Adrenal gland (tissue), 12 donors: Measurements from ENCODE around the gene SMG9. TPM values are rescaled to one million over a fixed set of nuclear protein-coding genes. Genes with fewer than 3 reads are reported as not detected.

Experiments used
- DNase-seq, 7 donors: peaks; one replicate each; pipeline ENCODE4 v3.0.0-alpha.2; 2019 to 2020
- H3K27ac ChIP-seq, 5 donors: fragments of 200-600 bp; sonication (generic) in 4 of 5; 1 replicate in 3 of 5; 2 replicates in 2 of 5; pipeline versions ENCODE4 v1.5.1 to v1.8.0; 2016 to 2020; ENCODE audit warnings: mild to moderate bottlenecking in 1 of 5
- H3K27me3 ChIP-seq: fragments of 200-600 bp; 2 replicates; pipeline ENCODE4 v1.8.0; 2021
- H3K36me3 ChIP-seq, 2 donors: fragments of 200-600 bp; replicated peaks in 1 of 2; 1 replicate in 1 of 2; 2 replicates in 1 of 2; pipeline versions ENCODE4 v1.5.1 to v1.8.0; 2018 to 2022
- H3K4me1 ChIP-seq, 2 donors: fragments of 200-600 bp; replicated peaks in 1 of 2; 1 replicate in 1 of 2; 2 replicates in 1 of 2; pipeline versions ENCODE4 v1.5.1 to v1.8.0; 2018 to 2021
- H3K4me3 ChIP-seq, 4 donors: fragments of 200-600 bp; sonication (generic) in 3 of 4; one replicate each; pipeline ENCODE4 v1.5.1; 2016 to 2018
- H3K9me3 ChIP-seq, 3 donors: fragments of 200-600 bp; sonication (generic) in 1 of 3; replicated peaks in 1 of 3; 1 replicate in 2 of 3; 2 replicates in 1 of 3; pipeline versions ENCODE4 v1.5.1 to v1.8.0; 2016 to 2021
- CTCF ChIP-seq, 6 experiments: fragments of 450-650 bp in 4 of 6; fragments of 200-600 bp in 2 of 6; sonication (generic) in 1 of 6; IDR thresholded peaks; 1 replicate in 5 of 6; 2 replicates in 1 of 6; pipeline versions ENCODE4 v1.5.1 to v1.8.0; 2016 to 2021; ENCODE audit warnings: antibody characterized with exemption in 6 of 6, mild to moderate bottlenecking in 2 of 6, moderate library complexity in 1 of 6
- POLR2A ChIP-seq, 2 donors: fragments of 450-650 bp; IDR thresholded peaks; one replicate each; pipeline ENCODE4 v1.6.1; 2017; ENCODE audit warnings: antibody characterized with exemption in 2 of 2, mild to moderate bottlenecking in 2 of 2, moderate library complexity in 1 of 2
- WGBS, 4 donors: extraction: QIAGEN DNeasy Blood & Tissue Kit in 2 of 4; methylation state at CpG; one replicate each; pipeline versions ENCODE4 v1.1.5 to v1.1.7; 2013 to 2017; 5-methylcytosine and 5-hydroxymethylcytosine counted together
- intact Hi-C, 2 donors: fragments of 100-400 bp; cut with DNase I; formaldehyde crosslinking; loops; one replicate each; pipeline versions ENCODE4 v1.14.1 to v1.15.0; 2022 to 2023
- polyA plus RNA-seq, 3 donors: library from polyadenylated mRNA; stranded (reverse); fragments of 200-250 nt in 2 of 3; fragments of 350-450 nt in 1 of 3; fragmentation: Illumina TruSeq in 1 of 3; extraction: RNeasy Lipid Tissue Mini Kit (QIAGEN cat#74804) in 1 of 3; gene quantifications; one replicate each; pipeline ENCODE4 v1.2.3, GENCODE V29; 2013 to 2014
- total RNA-seq, 9 donors: library from RNA; depleted of rRNA in 4 of 9; stranded (reverse); fragments of >200 nt in 4 of 9; fragments of 120-200 nt in 1 of 9; fragmentation: NEBNext Ultra II Directional in 1 of 9; extraction: Animal tissue kit (Norgen Biotek cat#: 25700) in 1 of 9; gene quantifications; one replicate each; pipeline versions ENCODE4 v1.1.0 to v1.2.4, GENCODE V29; 2013 to 2023
- donor health status: healthy with polysubstance abuse.
- donor health status: Bipolar disorder and iron deficiency.
- donor health status: DM: yes; HTN: yes; CAD: no.
- donor health status: DM: no; HTN: no; CAD: no.
- donor health status: DM: no; HTN: no; CAD: no.
- donor health status: DM: yes; HTN: yes; CAD: no.

SMG9 gene
- total and polyA plus RNA-seq, 12 donors = 19.4 to 63.2 (median 42.8) TPM

- Histone ChIP-seq H3K4me3 (no peak overlapping the region), H3K36me3 (no peaks in the 10 kb centered on the region), H3K27me3 (no peaks in the 10 kb centered on the region), H3K27ac (no peak overlapping the region), H3K9me3 (no peaks in the 10 kb centered on the region), H3K4me1 (no peaks in the 10 kb centered on the region)
- no peak for DNase-seq
- intact Hi-C loops = no loop called here
- 90 to 95% (median 91%) methylated on average over 11 to 37 of the region's 37 CpGs for WGBS, 4 donors
- TF ChIP-seq POLR2A (IDR thresholded peaks at IDR 0.05) (no peak), CTCF (IDR thresholded peaks at IDR 0.05) (no peak)
These were observed 35.3 kb downstream of the SMG9 start for GRCh38 chr19:43719378-43719868.

- WGBS, 4 donors = 90 to 93% (median 92%) methylated on average over 19 to 60 of the region's 60 CpGs
- no peak for DNase-seq
- intact Hi-C loops = no loop called here
- TF ChIP-seq POLR2A (IDR thresholded peaks at IDR 0.05) (no peak), CTCF (IDR thresholded peaks at IDR 0.05) (no peak)
- Histone ChIP-seq H3K9me3 (no peaks in the 10 kb centered on the region), H3K36me3 (no peaks in the 10 kb centered on the region), H3K4me1 (no peaks in the 10 kb centered on the region), H3K27ac (no peak overlapping the region), H3K27me3 (no peaks in the 10 kb centered on the region), H3K4me3 (no peak overlapping the region)
These were observed 36.0 kb downstream of the SMG9 start for GRCh38 chr19:43718627-43719377.

DNA sequence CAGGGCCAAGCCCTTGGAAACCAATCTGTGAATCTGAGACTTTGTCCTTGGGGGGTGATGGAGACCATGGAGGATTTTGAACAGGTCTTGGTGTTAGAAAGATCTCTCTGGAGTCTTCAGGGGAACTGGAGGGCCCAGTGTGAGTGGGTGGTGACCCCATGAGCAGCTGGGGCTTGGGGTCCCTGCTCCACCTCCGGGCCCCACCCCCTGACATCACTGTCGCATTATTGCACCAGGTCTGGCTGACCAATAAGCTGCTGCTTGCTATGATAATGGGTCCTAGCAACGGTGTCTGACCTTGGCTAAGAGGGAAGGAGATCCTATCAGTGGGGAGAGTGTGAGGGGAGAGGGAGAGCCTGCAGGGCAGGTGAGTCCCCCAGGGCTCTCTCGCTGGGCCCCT lies 39.0 kb downstream of the SMG9 start, which contains the start of gene IRGC:
TSS of gene IRGC (plus strand) at position 301 of the 400 bp plus-strand sequence. CDS start 2,483 bp downstream, outside the sequence.
- Histone ChIP-seq H3K9me3 (no peaks in the 10 kb centered on the region), H3K36me3 (no peaks in the 10 kb centered on the region), H3K27me3 (no peaks in the 10 kb centered on the region), H3K4me3 (no peak within 1 kb of the TSS), H3K27ac (no peak within 1 kb of the TSS), H3K4me1 (no peaks in the 10 kb centered on the region)
- TF ChIP-seq POLR2A (IDR thresholded peaks at IDR 0.05) (no peak), CTCF (IDR thresholded peaks at IDR 0.05) (no peak)
- no peak for DNase-seq
- WGBS, 4 donors = 51 to 63% (median 54%) methylated on average over 3 to 4 of the region's 4 CpGs
- intact Hi-C loops = no loop called here

GRCh38 chr19:43713208-43713607 lies 41.6 kb downstream of the SMG9 start:
- Histone ChIP-seq H3K4me3 (no peak overlapping the region), H3K4me1 (no peaks in the 10 kb centered on the region), H3K36me3 (no peaks in the 10 kb centered on the region), H3K27me3 (no peaks in the 10 kb centered on the region), H3K27ac (no peak overlapping the region), H3K9me3 (peaks cover 0 to 7% (median 0%) of the 10 kb centered on the region in 3 donors)
- 42 to 70% (median 64%) methylated on average over 1 to 3 of the region's 3 CpGs for WGBS, 4 donors
- intact Hi-C loops = no loop called here
- no peak for DNase-seq
- TF ChIP-seq POLR2A (IDR thresholded peaks at IDR 0.05) (no peak), CTCF (IDR thresholded peaks at IDR 0.05) (no peak)
